Measurements from ENCODE around the gene NLE1.

NLE1 gene

GRCh38 chr17:35084987-35085386, 57.1 kb downstream of the NLE1 start:
- peak; percentile 57 for DNase-seq

- DNase-seq, result no peak
These were observed 59.0 kb downstream of the NLE1 start for GRCh38 chr17:35083071-35083470.

- DNase-seq, result peak; percentile 79
These were observed 59.9 kb downstream of the NLE1 start for GRCh38 chr17:35082073-35082657.

GRCh38 chr17:35081638-35082037, 60.5 kb downstream of the NLE1 start:
- no peak for DNase-seq

GRCh38 chr17:35080536-35080935, 61.6 kb downstream of the NLE1 start:
- peak; percentile 88 for DNase-seq

DNA sequence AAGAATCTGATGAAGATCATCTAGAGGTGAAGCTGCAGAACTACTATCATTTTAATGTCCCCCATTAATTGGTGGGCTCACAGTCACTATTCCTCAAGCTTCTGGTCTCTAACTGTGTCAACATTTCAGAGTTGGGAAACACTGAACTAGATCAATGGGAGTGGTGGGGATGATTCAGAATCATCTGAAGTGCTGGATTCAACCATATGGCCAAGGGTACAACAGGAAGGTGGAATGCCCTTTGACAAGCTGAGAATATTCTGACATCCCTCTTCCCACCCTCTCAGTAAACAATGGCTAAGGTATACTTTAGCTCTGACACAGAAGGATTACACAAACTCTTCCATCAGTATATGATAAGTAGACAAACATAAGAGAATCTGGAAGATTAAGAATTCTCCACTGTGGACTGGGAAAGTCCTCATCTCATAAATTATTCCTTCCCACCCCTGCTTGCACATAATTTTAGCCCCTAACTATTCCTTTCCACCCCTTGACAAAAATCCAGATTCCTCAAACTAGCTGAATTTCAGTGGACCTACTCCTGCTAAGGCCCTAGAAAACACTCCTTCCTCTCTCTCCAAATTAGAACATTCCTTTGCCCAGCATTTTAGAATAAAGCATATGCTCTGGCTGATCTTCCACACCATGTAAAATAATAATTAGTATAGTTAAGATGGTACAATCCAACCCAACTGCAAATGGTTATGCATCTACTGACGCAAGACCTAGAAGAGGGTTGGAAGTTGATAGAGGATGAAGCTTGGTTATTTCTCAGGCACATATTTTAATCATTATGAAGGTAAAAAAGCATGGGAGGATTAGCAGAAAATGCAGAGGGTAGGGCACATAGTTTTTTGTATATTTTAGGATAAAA, 62.3 kb downstream of the NLE1 start:
- no peak for DNase-seq

All from activated CD4-positive, alpha-beta T cell treated with anti-CD3 and anti-CD28 coated beads, Interleukin-10, Interleukin-2, amounts not matched to agents 100 ng/mL and 50 ng/mL, durations not matched to agents 16 hours and 8 hours (primary cell).